Suppressor macrophage treated with lipopolysaccharide for 4 hours (primary cell): ENCODE measurements around the gene SEM1.
"Not testable (repeated sequence)": the region's sequence is repeated elsewhere in the genome, so short reads cannot be mapped to it uniquely, and the experiment has no call there.

ENCODE experiments used
- DNase-seq: peaks from one replicate; pipeline ENCODE4 v3.0.0-alpha.2; 2020

SEM1 gene

GRCh38 chr7:96700516-96700915 is 9.1 kb downstream of the SEM1 start:
- no peak for DNase-seq

- DNase-seq: no peak
These were observed 10.3 kb downstream of the SEM1 start for GRCh38 chr7:96699219-96699871.

GRCh38 chr7:96698449-96698848 is 11.2 kb downstream of the SEM1 start:
- not testable (repeated sequence) for DNase-seq

- no peak for DNase-seq
These were observed 11.8 kb downstream of the SEM1 start for GRCh38 chr7:96697822-96698221.

GRCh38 chr7:96695581-96695980 is 14.1 kb downstream of the SEM1 start:
- DNase-seq: no peak

GRCh38 chr7:96694082-96694481 is 15.6 kb downstream of the SEM1 start:
- no peak for DNase-seq

- DNase-seq: peak; percentile 40
These were observed 17.9 kb downstream of the SEM1 start for GRCh38 chr7:96691702-96692101.

GRCh38 chr7:96689414-96689813 is 20.2 kb downstream of the SEM1 start:
- no peak for DNase-seq

- DNase-seq: no peak
These were observed 23.3 kb downstream of the SEM1 start for GRCh38 chr7:96686305-96686704.

- no peak for DNase-seq
These were observed 23.9 kb downstream of the SEM1 start for GRCh38 chr7:96685755-96686154.

- peak; percentile 33 for DNase-seq
These were observed 24.3 kb downstream of the SEM1 start for GRCh38 chr7:96685353-96685752.

GRCh38 chr7:96679886-96680285 is 29.8 kb downstream of the SEM1 start:
- DNase-seq: no peak

GRCh38 chr7:96676919-96677318 is 32.7 kb downstream of the SEM1 start:
- no peak for DNase-seq

GRCh38 chr7:96675548-96675947 is 34.1 kb downstream of the SEM1 start:
- DNase-seq: no peak

GRCh38 chr7:96674565-96674964 is 35.1 kb downstream of the SEM1 start:
- no peak for DNase-seq

GRCh38 chr7:96671854-96672253 is 37.8 kb downstream of the SEM1 start:
- DNase-seq: no peak

GRCh38 chr7:96670338-96671289 is 39.0 kb downstream of the SEM1 start:
- no peak for DNase-seq

GRCh38 chr7:96669812-96670211 is 39.8 kb downstream of the SEM1 start:
- no peak for DNase-seq

- DNase-seq: no peak
These were observed 42.6 kb downstream of the SEM1 start for GRCh38 chr7:96667026-96667425.

- no peak for DNase-seq
These were observed 44.0 kb downstream of the SEM1 start for GRCh38 chr7:96665689-96666088.

- no peak for DNase-seq
These were observed 44.9 kb downstream of the SEM1 start for GRCh38 chr7:96664793-96665192.

GRCh38 chr7:96663871-96664445 is 45.7 kb downstream of the SEM1 start:
- DNase-seq: no peak

- DNase-seq: no peak
These were observed 46.2 kb downstream of the SEM1 start for GRCh38 chr7:96663457-96663856.

- not testable (repeated sequence) for DNase-seq
These were observed 47.5 kb downstream of the SEM1 start for GRCh38 chr7:96662151-96662550.
